GM18499 (cell line): ENCODE measurements around the gene MPDU1.
"Not testable (repeated sequence)": the region's sequence is repeated elsewhere in the genome, so short reads cannot be mapped to it uniquely, and the experiment has no call there.

Experiments
- ATAC-seq: cut with Tn5 transposase; IDR thresholded peaks from one replicate; pipeline ENCODE4 v1.9.1; 2021; ENCODE audit warnings: moderate number of reproducible peaks; ENCODE audit not compliant: insufficient read depth, unreplicated experiment

MPDU1 gene

DNA sequence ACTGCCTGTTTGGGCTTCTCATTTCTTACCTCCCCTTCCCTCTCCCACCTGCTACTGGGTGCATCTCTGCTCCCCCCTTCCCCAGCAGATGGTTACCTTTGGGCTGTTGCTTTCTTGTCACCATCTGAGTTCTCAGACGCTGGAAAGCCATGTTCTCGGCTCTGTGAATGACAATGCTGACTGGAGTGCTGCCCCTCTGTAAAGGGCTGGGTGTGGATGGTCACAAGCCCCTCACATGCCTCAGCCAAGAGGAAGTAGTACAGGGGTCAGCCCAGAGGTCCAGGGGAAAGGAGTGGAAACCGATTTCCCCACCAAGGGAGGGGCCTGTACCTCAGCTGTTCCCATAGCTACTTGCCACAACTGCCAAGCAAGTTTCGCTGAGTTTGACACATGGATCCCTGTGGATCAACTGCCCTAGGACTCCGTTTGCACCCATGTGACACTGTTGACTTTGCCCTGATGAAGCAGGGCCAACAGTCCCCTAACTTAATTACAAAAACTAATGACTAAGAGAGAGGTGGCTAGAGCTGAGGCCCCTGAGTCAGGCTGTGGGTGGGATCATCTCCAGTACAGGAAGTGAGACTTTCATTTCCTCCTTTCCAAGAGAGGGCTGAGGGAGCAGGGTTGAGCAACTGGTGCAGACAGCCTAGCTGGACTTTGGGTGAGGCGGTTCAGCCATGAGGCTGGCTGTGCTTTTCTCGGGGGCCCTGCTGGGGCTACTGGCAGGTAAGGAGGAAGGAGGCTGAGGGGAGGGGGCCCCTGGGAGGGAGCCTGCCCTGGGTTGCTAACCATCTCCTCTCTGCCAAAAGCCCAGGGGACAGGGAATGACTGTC is 4.4 kb upstream of the MPDU1 start, which contains the start of gene CD68:
Gene CD68 (plus strand): TSS at position 638 of the 833 bp plus-strand sequence. CDS start 40 bp downstream, at position 678.
- ATAC-seq: no peak

DNA sequence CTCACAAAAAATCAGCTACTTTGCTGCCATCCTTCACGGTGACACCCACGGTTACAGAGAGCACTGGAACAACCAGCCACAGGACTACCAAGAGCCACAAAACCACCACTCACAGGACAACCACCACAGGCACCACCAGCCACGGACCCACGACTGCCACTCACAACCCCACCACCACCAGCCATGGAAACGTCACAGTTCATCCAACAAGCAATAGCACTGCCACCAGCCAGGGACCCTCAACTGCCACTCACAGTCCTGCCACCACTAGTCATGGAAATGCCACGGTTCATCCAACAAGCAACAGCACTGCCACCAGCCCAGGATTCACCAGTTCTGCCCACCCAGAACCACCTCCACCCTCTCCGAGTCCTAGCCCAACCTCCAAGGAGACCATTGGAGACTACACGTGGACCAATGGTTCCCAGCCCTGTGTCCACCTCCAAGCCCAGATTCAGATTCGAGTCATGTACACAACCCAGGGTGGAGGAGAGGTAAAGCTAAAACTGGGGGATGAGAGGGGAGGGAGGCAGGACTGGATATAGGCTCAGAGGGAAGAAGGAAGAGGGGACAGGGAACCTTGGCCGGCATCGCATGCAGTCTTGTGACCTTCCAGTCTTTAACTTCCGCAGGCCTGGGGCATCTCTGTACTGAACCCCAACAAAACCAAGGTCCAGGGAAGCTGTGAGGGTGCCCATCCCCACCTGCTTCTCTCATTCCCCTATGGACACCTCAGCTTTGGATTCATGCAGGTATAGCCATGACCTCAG is 3.6 kb upstream of the MPDU1 start:
- ATAC-seq: no peak

- no peak for ATAC-seq
Observed at GRCh38 chr17:7580604-7581575, 2.8 kb upstream of the MPDU1 start.

DNA sequence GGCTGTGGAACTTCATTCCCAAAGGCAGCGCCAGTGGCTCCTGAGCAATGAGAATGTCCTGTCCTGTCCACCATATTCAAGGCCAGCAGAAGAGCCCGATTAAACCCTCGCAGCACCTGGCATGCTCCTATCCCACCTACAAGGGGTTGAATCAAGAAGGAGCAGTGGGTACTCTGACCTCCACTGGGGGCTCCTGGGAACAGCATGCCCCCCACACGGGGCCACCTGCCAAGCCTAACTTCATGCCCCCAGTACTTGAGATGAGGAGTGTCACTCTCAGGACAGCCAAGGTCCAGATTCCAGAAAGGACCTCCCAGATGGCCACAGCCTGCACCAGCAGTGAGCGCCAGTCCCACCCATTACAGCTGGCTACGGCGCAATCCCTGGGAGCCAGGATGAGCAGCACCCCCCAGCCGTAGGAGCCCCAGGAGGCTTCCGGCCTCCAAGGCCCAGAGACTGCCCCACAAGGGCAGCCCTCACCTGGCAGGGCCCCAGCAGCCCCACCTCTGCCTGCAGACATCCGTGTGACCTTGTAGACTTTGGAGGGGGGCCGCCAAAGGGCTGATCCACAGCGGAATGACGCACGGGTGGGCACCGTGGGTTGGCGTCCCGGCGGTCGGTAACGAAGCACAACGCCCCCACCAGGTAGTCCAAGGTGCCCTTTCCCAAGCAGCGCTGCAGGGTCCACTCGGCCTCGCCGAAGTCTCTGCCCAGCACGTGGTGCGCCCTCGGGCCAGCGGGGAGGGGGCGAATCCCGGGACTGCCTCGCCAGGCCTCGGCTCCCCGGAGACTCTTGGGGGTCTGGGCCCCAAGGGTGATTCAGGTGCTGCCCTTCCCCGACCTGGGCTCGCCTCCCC is 1.0 kb upstream of the MPDU1 start:
- ATAC-seq: no peak

DNA sequence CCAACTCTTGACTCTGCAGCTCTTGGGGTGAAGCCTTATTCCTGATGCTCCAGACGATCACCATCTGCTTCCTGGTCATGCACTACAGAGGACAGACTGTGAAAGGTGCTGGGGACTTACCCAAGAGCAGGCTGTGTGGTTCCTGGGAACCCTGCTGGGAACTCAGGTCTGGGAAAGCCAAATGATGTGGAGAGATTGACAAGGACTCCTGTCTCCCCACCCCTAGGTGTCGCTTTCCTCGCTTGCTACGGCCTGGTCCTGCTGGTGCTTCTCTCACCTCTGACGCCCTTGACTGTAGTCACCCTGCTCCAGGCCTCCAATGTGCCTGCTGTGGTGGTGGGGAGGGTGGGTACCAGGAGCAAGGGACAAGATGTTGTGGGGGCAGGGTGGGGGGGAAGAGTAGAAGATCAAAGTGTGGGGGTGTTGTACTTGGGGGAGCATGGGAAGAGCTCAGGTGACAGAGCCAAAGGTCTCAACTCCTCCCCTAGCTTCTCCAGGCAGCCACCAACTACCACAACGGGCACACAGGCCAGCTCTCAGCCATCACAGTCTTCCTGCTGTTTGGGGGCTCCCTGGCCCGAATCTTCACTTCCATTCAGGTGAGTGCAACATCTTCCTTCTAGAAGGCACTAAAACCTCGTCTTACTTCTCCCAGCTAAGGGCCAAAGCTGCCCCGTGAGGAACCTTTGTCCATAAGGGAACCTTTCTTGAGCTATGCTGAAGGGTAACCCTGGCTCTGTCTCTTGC is 3.2 kb downstream of the MPDU1 start:
- ATAC-seq: no peak

- no peak for ATAC-seq
Observed at GRCh38 chr17:7587420-7588151, 3.9 kb downstream of the MPDU1 start.

DNA sequence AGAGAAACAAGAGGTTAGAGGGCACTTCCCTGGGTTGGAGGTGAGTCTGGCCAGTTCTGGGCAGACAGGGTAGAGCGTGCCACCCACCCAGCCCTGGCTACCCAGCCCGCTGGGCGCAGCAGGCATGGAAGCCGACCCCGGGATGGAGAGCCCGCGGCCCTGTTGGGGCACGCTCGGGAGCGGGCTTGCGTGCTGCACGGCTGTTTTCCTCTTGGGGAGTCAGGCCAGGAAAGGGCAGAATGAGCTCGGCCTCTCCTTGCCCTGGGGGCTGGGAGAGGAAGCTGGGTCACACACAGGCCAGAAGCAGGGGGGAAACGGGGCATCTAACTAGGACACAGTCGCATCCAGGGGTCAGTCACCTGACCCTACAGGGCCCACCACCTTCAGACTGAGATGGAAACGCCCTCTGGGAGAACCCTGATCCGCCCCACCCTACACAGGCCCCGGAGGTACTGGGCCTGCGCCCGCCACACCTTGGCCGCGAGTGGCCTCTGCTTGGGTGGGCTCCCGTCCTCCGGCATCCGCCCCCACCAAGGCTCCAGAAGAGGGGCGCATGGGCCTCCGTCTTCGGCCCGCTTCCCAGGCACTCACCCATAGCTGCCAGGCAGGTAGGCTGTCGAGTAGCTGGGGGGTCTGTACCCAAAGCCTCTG is 5.0 kb downstream of the MPDU1 start:
- ATAC-seq: no peak

DNA sequence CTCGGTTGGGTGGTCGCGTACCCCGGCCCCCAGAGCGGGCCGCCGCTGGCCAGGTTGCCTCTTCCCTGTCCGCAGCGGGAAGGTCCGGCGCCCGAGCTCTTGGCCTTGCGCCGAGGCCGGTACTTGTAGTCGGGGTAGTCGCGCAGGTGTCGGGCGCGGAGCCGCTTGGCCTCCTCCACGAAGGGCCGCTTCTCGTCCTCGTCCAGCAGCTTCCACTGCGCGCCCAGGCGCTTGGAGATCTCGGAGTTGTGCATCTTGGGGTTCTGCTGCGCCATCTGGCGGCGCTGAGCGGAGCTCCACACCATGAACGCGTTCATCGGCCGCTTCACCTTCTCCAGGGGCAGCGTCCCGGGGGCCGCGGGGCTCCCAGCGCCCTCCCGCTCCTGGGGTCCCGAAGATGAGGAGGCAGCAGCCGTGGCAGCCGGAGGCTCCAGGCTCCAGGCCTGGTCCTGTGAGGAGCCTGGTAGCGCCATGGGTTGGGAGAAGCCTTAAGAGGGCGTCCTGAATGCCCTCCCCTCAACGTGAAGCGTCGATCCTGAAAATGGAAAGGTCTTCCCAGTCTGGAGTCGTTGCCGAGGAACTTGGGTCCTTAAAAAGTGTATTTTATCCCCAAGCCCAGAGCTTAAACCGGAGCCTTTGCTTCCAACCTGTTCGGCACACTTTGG is 5.7 kb downstream of the MPDU1 start:
- no peak for ATAC-seq

DNA sequence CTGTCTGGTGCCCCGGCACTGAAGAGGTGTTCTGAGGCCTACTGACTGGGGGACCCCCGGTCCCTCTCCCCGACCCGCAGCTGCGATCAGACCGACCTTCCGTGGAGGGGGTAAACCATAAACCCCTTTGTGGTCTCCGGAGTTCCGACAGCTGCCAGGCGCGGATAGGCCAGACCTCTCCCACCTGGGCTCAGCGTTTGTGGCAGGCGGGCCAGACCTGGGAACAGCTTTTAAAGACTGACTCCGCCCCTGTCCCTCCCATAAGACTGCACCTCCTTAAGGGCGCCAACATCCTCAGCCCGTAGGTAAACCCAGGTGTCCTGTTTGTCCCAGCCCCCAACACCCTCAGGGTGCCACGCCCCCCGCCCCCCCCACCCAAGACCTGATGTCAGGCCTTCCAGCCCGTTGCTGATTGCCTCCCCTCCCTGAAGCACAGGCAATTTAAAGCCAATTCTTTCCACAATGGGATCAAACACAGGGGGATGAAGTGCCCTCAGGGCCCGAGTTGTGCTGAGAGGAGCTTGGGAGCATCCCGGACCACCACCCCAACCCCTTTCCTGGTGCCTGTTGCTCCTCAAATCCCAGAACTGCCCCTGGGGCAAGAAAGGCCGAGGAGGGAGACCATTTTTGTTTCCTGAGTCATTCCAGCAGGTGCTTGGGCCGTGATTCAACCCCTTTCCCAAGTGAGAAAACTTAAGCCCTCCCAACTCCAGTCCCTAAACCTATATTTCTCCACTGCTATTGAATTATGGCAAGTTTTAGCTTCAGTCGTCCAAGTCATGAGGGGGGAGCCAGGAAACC is 6.4 kb downstream of the MPDU1 start, which contains the start of gene SOX15:
Gene SOX15 (minus strand): TSS at position 204 of the 801 bp plus-strand sequence. CDS start 418 bp downstream, outside the sequence.
- no peak for ATAC-seq

DNA sequence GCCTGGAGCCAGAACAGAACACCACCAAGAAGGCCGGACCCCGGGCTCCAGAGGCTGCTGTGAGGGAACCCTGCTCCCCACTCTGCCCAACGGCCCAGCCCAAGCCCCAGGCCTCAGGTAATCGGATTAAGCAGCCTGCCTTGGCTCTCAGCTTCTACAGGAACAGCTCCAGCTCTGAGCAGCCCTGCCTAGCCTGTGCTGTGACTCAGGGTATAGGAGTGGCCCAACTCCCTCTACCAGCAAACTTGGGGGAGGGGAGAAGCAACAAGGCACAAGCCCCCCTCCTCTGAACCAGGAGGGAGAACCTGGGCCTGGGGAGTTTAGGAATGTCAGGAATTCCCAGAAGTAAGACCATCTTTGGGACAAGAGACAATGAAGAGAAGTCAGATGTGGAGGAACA is 7.1 kb downstream of the MPDU1 start:
- no peak for ATAC-seq

DNA sequence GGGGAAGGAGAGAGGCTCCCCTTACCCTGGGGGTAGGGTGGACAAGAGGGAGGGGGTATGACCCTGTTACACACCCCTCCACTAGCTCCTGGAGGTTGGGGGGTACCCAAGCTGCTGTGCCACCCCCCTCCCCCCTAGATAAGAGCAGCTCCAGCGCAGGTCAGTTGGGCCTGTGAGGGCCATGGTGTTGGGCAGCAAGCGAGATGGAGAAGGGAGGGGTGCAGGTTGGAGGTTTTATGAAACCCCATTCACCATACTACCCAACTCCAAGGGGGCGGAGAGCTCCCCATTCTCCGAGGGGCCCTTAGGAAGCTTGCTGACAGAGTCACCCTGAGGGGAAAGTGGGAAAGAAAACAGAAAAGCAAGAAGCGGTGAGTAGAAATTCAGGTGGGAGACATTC is 7.9 kb downstream of the MPDU1 start:
- ATAC-seq: no peak

DNA sequence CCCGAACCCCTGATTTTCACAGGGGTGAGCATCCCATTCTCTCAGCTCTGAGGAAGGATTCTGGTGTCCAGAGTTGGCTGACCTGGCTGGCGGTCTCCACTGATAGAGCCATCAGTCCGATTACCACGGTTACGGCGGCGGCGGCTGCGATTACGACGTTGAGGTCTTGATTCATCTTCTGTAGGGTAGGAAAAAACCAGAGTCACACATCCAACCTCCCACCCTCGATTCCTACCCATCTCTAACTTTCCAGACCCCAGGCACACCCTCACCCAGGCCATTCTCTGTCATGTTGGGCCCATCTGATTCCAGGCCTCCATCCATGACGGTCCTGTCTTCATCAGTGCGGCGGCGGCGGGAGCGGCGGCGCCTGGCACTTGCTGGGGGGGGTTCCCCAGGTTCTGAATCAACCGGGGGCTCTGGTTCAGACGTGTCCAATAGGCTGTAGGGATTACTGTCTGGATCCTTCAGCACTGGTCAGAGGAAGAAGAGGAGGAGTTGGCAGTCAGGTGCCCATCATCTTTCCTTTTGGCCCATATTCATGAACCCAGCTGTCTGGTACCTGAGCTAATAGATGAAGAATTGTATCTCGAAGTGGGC is 8.9 kb downstream of the MPDU1 start:
- no peak for ATAC-seq

GRCh38 chr17:7593296-7593695 is 9.6 kb downstream of the MPDU1 start:
- no peak for ATAC-seq

DNA sequence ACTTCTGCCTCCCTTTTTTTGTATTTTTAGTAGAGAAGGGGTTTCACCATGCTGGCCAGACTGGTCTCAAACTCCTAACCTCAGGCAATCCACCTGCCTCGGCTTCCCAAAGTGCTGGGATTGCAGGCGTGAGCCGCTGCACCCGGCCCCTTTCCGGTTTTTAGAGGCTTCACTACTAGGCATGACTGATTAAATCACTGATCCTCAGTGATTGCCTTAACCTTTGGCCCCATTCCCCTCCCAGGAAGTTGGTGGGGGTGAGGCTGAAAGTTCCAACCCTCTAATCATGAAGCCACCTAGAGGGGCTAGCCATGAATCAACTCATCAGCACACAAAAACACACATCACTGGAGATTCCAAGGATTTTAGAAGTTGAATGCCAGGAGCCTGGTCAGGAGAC is 13.9 kb downstream of the MPDU1 start:
- ATAC-seq: not testable (repeated sequence)

GRCh38 chr17:7606280-7606679 is 22.6 kb downstream of the MPDU1 start:
- ATAC-seq: no peak

DNA sequence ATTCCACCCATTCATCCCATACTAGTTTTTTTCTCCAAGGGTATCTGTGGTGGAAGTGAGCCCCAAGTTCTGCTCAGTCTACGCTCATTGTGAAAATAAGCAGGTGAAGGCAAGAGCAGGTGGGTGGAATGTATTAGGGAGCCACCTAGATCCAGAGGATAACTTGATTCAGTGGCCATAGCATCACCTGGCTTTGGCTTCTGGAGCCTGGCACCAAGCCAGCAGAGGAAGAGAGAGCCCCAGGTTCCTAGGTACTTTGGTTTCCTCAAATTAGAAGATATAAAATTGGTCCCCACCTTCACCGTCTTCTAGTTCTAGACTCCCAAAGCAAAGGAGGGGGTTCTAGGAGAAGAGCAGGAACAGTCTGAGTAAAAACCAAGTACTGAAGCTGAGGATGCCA is 27.0 kb downstream of the MPDU1 start:
- no peak for ATAC-seq
